Naive B cell (primary cell): ENCODE results near the gene ADAMTS13. TPM values are rescaled to one million over a fixed set of nuclear protein-coding genes. Genes with fewer than 3 reads are reported as not detected.
A peak's percentile ranks its signal among the peaks of the same experiment; 100 is the strongest.

ENCODE experiments used
- ATAC-seq, 2 donors: fragments of 150-1000 bp; cut with Tn5 transposase; 2 replicates each; pipeline ENCODE4 v1.10.0; 2021; ENCODE audit warnings: low read depth in 2 of 2, mild to moderate bottlenecking in 2 of 2, moderate library complexity in 2 of 2
- DNase-seq: peaks from one replicate; pipeline ENCODE4 v3.0.0; 2022
- H3K27ac Mint-ChIP-seq, 6 donors: one replicate each; pipeline ENCODE4 v1.8.0; 2020 to 2022; ENCODE audit warnings: mild to moderate bottlenecking in 6 of 6, mixed read lengths in 6 of 6, moderate library complexity in 5 of 6, inconsistent platforms in 2 of 6
- H3K27me3 Mint-ChIP-seq, 3 donors: one replicate each; pipeline ENCODE4 v1.8.0; 2021 to 2022; ENCODE audit warnings: mixed read lengths in 3 of 3, mild to moderate bottlenecking in 1 of 3
- H3K36me3 Mint-ChIP-seq, 2 donors: one replicate each; pipeline ENCODE4 v1.8.0; 2020 to 2022; ENCODE audit warnings: mixed read lengths in 2 of 2, inconsistent platforms in 1 of 2, mild to moderate bottlenecking in 1 of 2
- H3K4me1 Mint-ChIP-seq, 3 donors: one replicate each; pipeline ENCODE4 v1.8.0; 2020 to 2022; ENCODE audit warnings: mixed read lengths in 3 of 3, inconsistent platforms in 1 of 3, mild to moderate bottlenecking in 1 of 3, moderate library complexity in 1 of 3
- H3K4me3 Mint-ChIP-seq, 8 donors: one replicate each; pipeline ENCODE4 v1.8.0; 2020 to 2022; ENCODE audit warnings: mild to moderate bottlenecking in 8 of 8, mixed read lengths in 8 of 8, moderate library complexity in 8 of 8, inconsistent platforms in 2 of 8
- H3K9me3 Mint-ChIP-seq, 7 donors: one replicate each; pipeline ENCODE4 v1.8.0; 2020 to 2022; ENCODE audit warnings: mixed read lengths in 7 of 7, mild to moderate bottlenecking in 5 of 7, inconsistent platforms in 2 of 7, moderate library complexity in 1 of 7
- polyA plus RNA-seq, 6 donors: library from polyadenylated mRNA; unstranded; fragments of 300-500 nt; fragmentation: Illumina TruSeq; gene quantifications; one replicate each; pipeline ENCODE4 v1.2.3, GENCODE V29; 2021; ENCODE audit warnings: low read depth in 6 of 6

Gene ADAMTS13
- polyA plus RNA-seq, 6 donors from 2014 or later, result 0.23 to 0.25 TPM; not detected in 4

- H3K36me3 Mint-ChIP-seq, result no peaks in the 10 kb centered on the region
- no peaks in the 10 kb centered on the region for H3K27me3 Mint-ChIP-seq
- H3K4me1 Mint-ChIP-seq, result peaks cover 58 to 74% (median 67%) of the 10 kb centered on the region in 3 donors
- peak overlapping the region; percentile 88 to 94 (median 92) for H3K4me3 Mint-ChIP-seq
- DNase-seq (no peak), ATAC-seq (no peak)
- peaks cover 0 to 6% (median 4%) of the 10 kb centered on the region in 7 donors for H3K9me3 Mint-ChIP-seq
- H3K27ac Mint-ChIP-seq, result peak overlapping the region in 5 of 6 donors; percentile 66 to 94 (median 75)
Measured at GRCh38 chr9:133419005-133419404, 3.2 kb upstream of the ADAMTS13 start.

- ATAC-seq (peak; percentile 69 to 81), DNase-seq (peak; percentile 65)
- Mint-ChIP-seq H3K36me3 (no peaks in the 10 kb centered on the region), H3K4me1 (peaks cover 44 to 60% (median 56%) of the 10 kb centered on the region in 3 donors), H3K27me3 (peaks cover 0 to 14% (median 8%) of the 10 kb centered on the region in 3 donors), H3K9me3 (peaks cover 0 to 6% (median 4%) of the 10 kb centered on the region in 7 donors), H3K4me3 (peak overlapping the region in 5 of 8 donors; percentile 1 to 73 (median 54)), H3K27ac (peak overlapping the region; percentile 88 to 99 (median 97))
Measured at GRCh38 chr9:133420392-133420827, 1.8 kb upstream of the ADAMTS13 start.

- Mint-ChIP-seq H3K36me3 (no peaks in the 10 kb centered on the region), H3K4me3 (no peak overlapping the region), H3K27me3 (peaks cover 0 to 42% (median 17%) of the 10 kb centered on the region in 3 donors), H3K9me3 (peaks cover 0 to 6% (median 4%) of the 10 kb centered on the region in 7 donors), H3K4me1 (peaks cover 31 to 42% (median 31%) of the 10 kb centered on the region in 3 donors), H3K27ac (peak overlapping the region in 2 of 6 donors; percentile 86 to 99)
- ATAC-seq (no peak), DNase-seq (no peak)
Measured at GRCh38 chr9:133423216-133423615, 1.0 kb downstream of the ADAMTS13 start.

- Mint-ChIP-seq H3K36me3 (no peaks in the 10 kb centered on the region), H3K9me3 (peaks cover 0 to 4% (median 3%) of the 10 kb centered on the region in 7 donors), H3K4me1 (peaks cover 21 to 33% (median 22%) of the 10 kb centered on the region in 3 donors), H3K27ac (no peak overlapping the region), H3K27me3 (peaks cover 0 to 42% (median 17%) of the 10 kb centered on the region in 3 donors), H3K4me3 (no peak overlapping the region)
- DNase-seq (no peak), ATAC-seq (no peak)
Measured at GRCh38 chr9:133424187-133424586, 2.0 kb downstream of the ADAMTS13 start.

GRCh38 chr9:133425049-133425632 lies 3.0 kb downstream of the ADAMTS13 start:
- Mint-ChIP-seq H3K4me1 (peaks cover 16 to 32% (median 24%) of the 10 kb centered on the region in 3 donors), H3K27ac (no peak overlapping the region), H3K36me3 (no peaks in the 10 kb centered on the region), H3K9me3 (no peaks in the 10 kb centered on the region), H3K27me3 (peaks cover 0 to 42% (median 17%) of the 10 kb centered on the region in 3 donors), H3K4me3 (no peak overlapping the region)
- DNase-seq (no peak), ATAC-seq (no peak)

- peaks cover 0 to 42% (median 17%) of the 10 kb centered on the region in 3 donors for H3K27me3 Mint-ChIP-seq
- no peak overlapping the region for H3K27ac Mint-ChIP-seq
- no peaks in the 10 kb centered on the region for H3K9me3 Mint-ChIP-seq
- peak overlapping the region in 1 of 8 donors; percentile 15 for H3K4me3 Mint-ChIP-seq
- H3K36me3 Mint-ChIP-seq, result no peaks in the 10 kb centered on the region
- ATAC-seq (no peak), DNase-seq (no peak)
- peaks cover 10 to 26% (median 17%) of the 10 kb centered on the region in 3 donors for H3K4me1 Mint-ChIP-seq
Measured at GRCh38 chr9:133426011-133426410, 3.8 kb downstream of the ADAMTS13 start.

GRCh38 chr9:133427658-133428348 lies 5.6 kb downstream of the ADAMTS13 start:
- Mint-ChIP-seq H3K27ac (peak overlapping the region in 1 of 6 donors; percentile 33), H3K36me3 (no peaks in the 10 kb centered on the region)

GRCh38 chr9:133428617-133429101 lies 6.5 kb downstream of the ADAMTS13 start:
- Mint-ChIP-seq H3K4me3 (peak overlapping the region in 5 of 8 donors; percentile 42 to 87 (median 72)), H3K27me3 (peaks cover 0 to 42% (median 17%) of the 10 kb centered on the region in 3 donors), H3K4me1 (peaks cover 5 to 17% (median 9%) of the 10 kb centered on the region in 3 donors), H3K27ac (no peak overlapping the region), H3K9me3 (no peaks in the 10 kb centered on the region), H3K36me3 (no peaks in the 10 kb centered on the region)
- DNase-seq (no peak), ATAC-seq (peak; percentile 40 to 53)

More at GRCh38 chr9:133427658-133428348, 5.6 kb downstream of the ADAMTS13 start:
- ATAC-seq, result no peak
- Mint-ChIP-seq H3K4me1 (peaks cover 5 to 18% (median 7%) of the 10 kb centered on the region in 3 donors), H3K4me3 (peak overlapping the region; percentile 64 to 82 (median 76)), H3K27me3 (peaks cover 0 to 42% (median 17%) of the 10 kb centered on the region in 3 donors), H3K9me3 (no peaks in the 10 kb centered on the region)
- no peak for DNase-seq

GRCh38 chr9:133429214-133429613 lies 7.0 kb downstream of the ADAMTS13 start:
- H3K4me3 Mint-ChIP-seq, result peak overlapping the region in 7 of 8 donors; percentile 32 to 87 (median 76)
- ATAC-seq (no peak), DNase-seq (no peak)
- H3K4me1 Mint-ChIP-seq, result peaks cover 5 to 17% (median 9%) of the 10 kb centered on the region in 3 donors
- no peak overlapping the region for H3K27ac Mint-ChIP-seq
- peaks cover 0 to 40% (median 17%) of the 10 kb centered on the region in 3 donors for H3K27me3 Mint-ChIP-seq
- no peaks in the 10 kb centered on the region for H3K9me3 Mint-ChIP-seq
- no peaks in the 10 kb centered on the region for H3K36me3 Mint-ChIP-seq

GRCh38 chr9:133429641-133430161 lies 7.5 kb downstream of the ADAMTS13 start:
- ATAC-seq (peak; percentile 70 to 77), DNase-seq (no peak)
- peaks cover 0 to 36% (median 12%) of the 10 kb centered on the region in 3 donors for H3K27me3 Mint-ChIP-seq
- peak overlapping the region; percentile 32 to 87 (median 71) for H3K4me3 Mint-ChIP-seq
- H3K36me3 Mint-ChIP-seq, result no peaks in the 10 kb centered on the region
- peak overlapping the region in 1 of 6 donors; percentile 38 for H3K27ac Mint-ChIP-seq
- no peaks in the 10 kb centered on the region for H3K9me3 Mint-ChIP-seq
- H3K4me1 Mint-ChIP-seq, result peaks cover 5 to 17% (median 9%) of the 10 kb centered on the region in 3 donors

- no peak for DNase-seq
- no peaks in the 10 kb centered on the region for H3K36me3 Mint-ChIP-seq
- peaks cover 0 to 30% (median 8%) of the 10 kb centered on the region in 3 donors for H3K27me3 Mint-ChIP-seq
- H3K9me3 Mint-ChIP-seq, result no peaks in the 10 kb centered on the region
- ATAC-seq, result peak; percentile 29 to 32
- peaks cover 5 to 17% (median 9%) of the 10 kb centered on the region in 3 donors for H3K4me1 Mint-ChIP-seq
- peak overlapping the region in 6 of 8 donors; percentile 29 to 87 (median 62) for H3K4me3 Mint-ChIP-seq
- H3K27ac Mint-ChIP-seq, result peak overlapping the region in 1 of 6 donors; percentile 84
Measured at GRCh38 chr9:133430244-133430643, 8.1 kb downstream of the ADAMTS13 start.

GRCh38 chr9:133433351-133433843 lies 11.2 kb downstream of the ADAMTS13 start:
- no peak overlapping the region for H3K27ac Mint-ChIP-seq
- peak overlapping the region in 1 of 8 donors; percentile 15 for H3K4me3 Mint-ChIP-seq
- H3K27me3 Mint-ChIP-seq, result no peaks in the 10 kb centered on the region
- no peaks in the 10 kb centered on the region for H3K9me3 Mint-ChIP-seq
- no peak for ATAC-seq
- no peaks in the 10 kb centered on the region for H3K36me3 Mint-ChIP-seq
- H3K4me1 Mint-ChIP-seq, result peaks cover 9 to 13% (median 10%) of the 10 kb centered on the region in 3 donors
- DNase-seq, result no peak

GRCh38 chr9:133436681-133437080 lies 14.5 kb downstream of the ADAMTS13 start:
- no peaks in the 10 kb centered on the region for H3K27me3 Mint-ChIP-seq

More at GRCh38 chr9:133436681-133437080, 14.5 kb downstream of the ADAMTS13 start:
- no peaks in the 10 kb centered on the region for H3K36me3 Mint-ChIP-seq
- H3K4me1 Mint-ChIP-seq, result peaks cover 25 to 32% (median 25%) of the 10 kb centered on the region in 3 donors
- peak overlapping the region in 1 of 8 donors; percentile 22 for H3K4me3 Mint-ChIP-seq
- no peaks in the 10 kb centered on the region for H3K9me3 Mint-ChIP-seq
- DNase-seq (no peak), ATAC-seq (no peak)
- no peak overlapping the region for H3K27ac Mint-ChIP-seq
